SKM-1 treated with dmso at 0.1 percent for 144 hours (cell line): ENCODE data around the gene GALNT1.
"Not testable (repeated sequence)": the region's sequence is repeated elsewhere in the genome, so short reads cannot be mapped to it uniquely, and the experiment has no call there.

Experiments used
- DNase-seq: peaks from one replicate; lab custom pipeline; 2025; ENCODE audit not compliant: unreplicated experiment; lab: John Stamatoyannopoulos, UW

Gene GALNT1

DNA sequence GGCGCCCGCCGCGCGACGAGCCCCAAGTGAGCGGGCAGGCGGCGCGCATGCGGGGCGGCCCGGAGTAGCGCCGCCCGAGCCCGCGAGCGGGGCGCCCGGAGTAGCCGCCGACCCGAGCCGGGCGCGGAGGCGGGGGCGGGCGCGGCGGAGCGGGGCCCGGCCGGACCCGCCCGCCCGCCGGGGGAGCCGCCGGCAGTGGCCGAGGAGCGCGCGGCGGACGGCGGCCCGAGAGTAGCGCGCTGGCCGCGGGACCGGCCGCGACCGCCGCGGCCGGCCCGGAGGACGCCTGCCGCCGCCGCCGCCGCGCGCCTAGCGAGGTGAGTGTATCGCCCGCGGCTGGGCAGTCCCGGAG is at the start of gene GALNT1:
Gene GALNT1 (plus strand): TSS at position 195 of the 352 bp plus-strand sequence. CDS start 72,923 bp downstream, outside the sequence.
- no peak for DNase-seq

DNA sequence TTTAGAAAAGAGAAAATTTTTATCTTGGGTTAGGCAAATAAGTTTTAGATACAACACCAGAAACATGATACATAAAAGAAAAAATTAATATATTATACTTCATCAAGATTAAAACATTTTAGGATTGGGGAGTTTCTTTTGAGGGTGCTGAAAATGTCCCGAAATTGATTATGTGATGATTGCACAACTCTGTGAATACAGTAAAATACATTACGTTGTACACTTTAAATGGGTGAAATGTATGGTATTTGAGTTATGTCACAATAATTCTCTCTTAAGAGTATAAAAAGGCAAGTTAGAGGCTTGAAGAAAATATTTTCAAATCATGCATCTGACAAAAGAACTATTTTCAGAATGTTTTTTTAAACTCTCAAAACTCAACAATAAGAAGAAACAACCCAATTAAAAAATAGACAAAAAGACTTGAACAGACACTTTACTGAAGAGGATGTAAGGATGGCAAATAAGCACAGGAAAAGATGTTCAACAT is 47.6 kb upstream of the GALNT1 start:
- no peak for DNase-seq

- DNase-seq: no peak
Measured at GRCh38 chr18:35535297-35535696, 46.2 kb upstream of the GALNT1 start.

DNA sequence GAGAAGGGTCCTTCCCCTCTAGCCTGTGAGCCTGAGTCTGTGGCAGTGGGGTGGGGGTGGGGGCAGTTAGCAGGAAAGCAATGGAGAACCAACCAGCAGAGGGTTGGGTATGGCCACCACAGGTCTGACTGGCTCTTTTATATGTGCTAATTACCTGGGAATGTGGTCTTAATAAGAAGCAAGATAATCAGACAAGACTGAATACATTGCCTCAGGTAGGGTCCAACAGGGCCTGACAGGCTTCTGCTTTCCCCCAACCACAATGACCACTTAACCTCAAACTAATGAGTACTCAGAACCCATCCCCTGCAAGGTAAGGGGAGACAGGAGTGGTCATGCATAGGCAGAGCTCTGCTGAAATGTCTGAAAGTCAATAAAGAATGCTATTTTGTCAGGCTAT is 39.2 kb upstream of the GALNT1 start:
- DNase-seq: no peak

- no peak for DNase-seq
Measured at GRCh38 chr18:35547008-35547605, 34.4 kb upstream of the GALNT1 start.

GRCh38 chr18:35549564-35549963 is 32.0 kb upstream of the GALNT1 start:
- DNase-seq: peak; percentile 23

GRCh38 chr18:35553300-35553699 is 28.2 kb upstream of the GALNT1 start:
- DNase-seq: no peak

- DNase-seq: not testable (repeated sequence)
Measured at GRCh38 chr18:35555538-35555937, 26.0 kb upstream of the GALNT1 start.

DNA sequence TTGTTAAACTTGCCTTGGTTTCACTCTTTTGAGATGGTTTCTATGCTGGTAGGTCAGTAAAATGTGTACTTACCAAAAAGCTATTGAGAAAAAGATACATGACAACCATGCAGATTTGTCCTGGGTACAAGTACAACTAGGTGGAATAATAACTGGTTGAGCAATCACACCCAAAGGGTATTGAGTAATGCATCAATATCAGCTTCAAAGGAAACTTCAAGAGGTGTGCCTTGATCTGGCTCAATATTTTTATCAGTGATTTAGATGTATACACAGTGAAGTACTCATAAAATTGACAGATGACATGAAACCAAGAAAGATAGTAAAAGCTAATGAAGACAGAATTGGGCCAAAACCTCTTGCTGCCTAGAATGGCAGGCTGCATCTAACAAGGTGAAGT is 21.7 kb upstream of the GALNT1 start:
- DNase-seq: no peak

DNA sequence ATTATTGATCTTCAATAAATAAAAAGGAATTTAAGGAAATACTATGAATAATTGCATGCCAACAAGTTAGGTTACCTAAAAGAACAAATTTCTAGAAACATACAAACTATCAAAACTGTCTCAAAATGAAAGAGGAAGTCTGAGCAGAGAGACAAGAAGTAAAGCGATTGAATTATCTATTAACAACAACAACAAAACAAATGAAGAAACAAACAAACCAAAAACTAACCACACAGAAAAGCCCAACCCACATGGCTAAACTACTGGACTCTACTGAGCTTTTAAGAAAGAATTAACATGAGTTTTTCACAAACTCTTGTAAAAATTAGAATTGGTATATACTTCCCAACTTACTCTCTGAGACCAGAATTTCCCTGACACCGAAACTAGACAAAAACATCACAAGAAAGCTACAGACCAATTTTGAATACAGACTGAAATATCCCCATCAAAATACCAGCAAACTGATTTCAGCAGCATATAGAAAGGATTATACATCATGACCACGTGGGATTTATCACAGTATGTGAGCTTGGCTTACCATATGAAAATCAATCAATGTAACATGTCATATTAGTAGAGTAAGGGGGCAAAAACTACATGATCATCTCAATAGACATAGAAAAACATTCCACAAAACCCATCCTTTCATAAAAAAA is 16.6 kb upstream of the GALNT1 start:
- no peak for DNase-seq

DNA sequence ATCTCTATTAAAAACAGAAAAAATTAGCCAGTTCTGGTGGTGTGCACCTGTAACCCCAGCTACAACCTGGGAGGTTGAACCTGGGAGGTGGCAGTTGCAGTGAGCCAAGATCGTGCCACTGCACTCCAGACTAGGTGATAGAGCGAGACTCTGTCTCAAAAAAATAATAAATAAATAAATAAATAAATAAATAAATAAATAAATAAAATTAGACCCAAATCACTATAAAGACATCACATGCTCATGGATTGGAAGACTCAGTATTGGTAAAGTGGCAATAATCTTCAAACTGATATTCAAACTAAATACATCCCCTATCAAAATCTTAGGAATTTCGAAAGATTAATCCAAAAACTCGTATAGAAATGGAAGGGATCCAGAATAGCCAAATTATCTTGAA is 15.5 kb upstream of the GALNT1 start:
- no peak for DNase-seq

DNA sequence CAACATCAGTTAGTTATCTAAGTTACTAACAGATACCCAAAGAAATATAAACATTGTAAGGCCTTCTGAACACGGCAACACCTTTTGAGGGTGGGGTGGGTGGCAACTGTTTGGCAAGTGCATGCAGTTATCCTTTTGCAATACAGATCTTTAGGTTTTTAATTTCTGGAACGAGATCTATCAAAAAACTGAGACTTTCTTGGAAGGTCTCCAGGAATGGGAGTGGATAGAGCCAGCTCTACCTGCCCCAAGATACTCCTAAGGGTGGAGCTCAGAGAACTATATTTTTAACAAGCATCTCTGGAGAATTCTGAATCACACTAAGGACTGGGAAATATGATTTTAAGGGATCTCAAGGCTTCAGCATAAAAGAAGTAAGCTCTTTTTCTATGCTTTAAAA is 11.4 kb upstream of the GALNT1 start:
- no peak for DNase-seq

DNA sequence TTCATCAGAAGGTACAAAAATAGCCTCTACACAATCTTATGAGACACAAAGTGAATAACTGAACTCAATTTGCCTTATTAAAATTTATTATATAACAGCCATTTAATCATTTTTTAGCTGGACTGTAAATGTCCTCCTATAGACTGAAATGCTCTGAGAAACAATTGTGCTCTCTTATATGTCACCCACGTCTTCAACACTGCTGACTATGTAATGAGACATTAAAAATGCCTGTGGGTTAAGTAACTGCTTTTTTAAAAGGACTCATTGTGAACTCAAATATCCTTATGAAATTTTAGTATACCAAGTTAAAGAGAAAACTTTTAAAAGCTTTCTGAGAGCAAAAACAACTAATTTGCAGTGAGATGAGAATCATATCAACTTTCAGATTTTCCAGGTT is 10.4 kb upstream of the GALNT1 start:
- no peak for DNase-seq

- DNase-seq: no peak
Measured at GRCh38 chr18:35572644-35573043, 8.9 kb upstream of the GALNT1 start.

DNA sequence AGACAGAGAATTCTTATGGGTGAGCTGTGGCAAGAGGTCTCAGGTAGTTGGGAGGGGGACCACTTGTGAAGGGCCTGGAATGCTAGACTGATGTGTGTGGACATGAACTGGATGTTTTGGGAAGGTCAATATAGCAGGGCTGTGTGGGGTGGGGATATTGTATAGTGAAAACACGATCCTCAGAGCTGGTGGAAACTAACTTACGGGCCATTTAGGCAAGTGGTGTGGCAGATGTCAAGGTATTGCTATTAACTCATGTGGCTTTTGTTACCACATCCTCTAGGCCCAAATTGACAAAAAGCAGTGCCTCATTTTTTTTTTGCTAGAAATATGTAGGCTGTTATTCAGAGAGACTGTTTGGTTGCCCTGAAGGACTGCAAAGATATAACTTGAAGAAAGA is 8.0 kb upstream of the GALNT1 start:
- no peak for DNase-seq

GRCh38 chr18:35576240-35576845 is 5.2 kb upstream of the GALNT1 start:
- not testable (repeated sequence) for DNase-seq

- DNase-seq: no peak
Measured at GRCh38 chr18:35577045-35577848, 4.3 kb upstream of the GALNT1 start.

- no peak for DNase-seq
Measured at GRCh38 chr18:35578481-35578880, 3.1 kb upstream of the GALNT1 start.

DNA sequence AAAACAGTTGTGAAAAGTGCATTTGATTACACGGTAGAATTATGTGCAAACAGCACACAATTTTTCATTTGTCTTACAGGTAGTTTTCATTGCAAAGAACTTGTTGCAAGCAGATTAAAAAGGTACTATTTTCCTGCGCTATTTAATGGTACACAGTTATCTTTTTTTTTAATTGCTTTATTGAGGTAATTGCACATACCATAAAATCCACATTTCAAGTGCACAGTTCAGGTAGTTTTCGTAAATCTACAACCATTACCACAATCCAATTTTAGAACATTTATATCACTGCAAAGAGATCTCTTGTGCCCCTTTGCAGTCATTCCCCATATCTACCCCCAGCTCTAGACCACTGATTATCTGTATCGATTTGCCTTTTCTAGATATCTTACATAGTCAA is 2.6 kb upstream of the GALNT1 start:
- no peak for DNase-seq

DNA sequence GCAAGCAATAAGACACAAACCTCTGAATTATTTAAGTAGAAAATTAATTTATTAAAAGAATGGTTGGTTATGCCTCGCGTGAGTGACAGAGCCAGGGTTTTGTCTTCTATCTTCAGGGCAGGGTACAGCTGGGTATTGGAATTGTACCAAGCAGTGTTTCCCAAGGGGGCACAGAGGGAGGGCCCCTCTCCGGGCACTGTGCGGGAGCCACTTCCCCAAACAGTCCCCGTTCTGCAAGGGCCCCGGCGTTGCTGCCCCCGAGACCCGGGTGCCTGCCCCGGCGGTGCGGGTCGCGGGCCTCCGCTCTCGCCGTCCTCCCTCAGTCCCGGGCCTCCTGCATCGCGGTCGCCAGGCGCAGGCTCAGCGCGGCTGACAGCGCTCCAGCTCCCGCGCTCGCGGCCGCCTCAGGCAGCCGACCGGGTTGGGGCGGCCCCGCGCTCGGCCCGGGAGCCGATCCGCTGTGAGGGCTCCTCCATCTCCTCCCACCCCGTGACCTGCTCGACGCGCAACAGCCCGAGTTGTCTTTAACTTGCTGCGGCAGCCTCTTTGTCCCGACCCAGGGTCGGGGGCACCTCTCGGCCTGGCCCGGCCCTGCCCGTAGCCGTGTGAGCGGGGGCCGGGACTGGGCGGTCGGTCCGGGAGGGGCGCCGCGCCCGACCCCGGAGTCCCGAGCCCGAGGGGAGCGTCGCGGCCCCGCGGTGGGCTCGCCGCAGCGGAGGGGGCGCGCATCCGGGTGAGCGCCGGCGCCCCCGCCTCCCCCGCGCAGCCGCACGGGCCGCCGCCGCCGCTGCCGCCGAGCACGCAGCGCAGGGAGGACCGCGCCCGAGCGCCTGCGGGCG is 620 bp upstream of the GALNT1 start:
- DNase-seq: peak; percentile 69
